ENCODE measurements around the gene TNRC6B.

The TNRC6B gene

DNA sequence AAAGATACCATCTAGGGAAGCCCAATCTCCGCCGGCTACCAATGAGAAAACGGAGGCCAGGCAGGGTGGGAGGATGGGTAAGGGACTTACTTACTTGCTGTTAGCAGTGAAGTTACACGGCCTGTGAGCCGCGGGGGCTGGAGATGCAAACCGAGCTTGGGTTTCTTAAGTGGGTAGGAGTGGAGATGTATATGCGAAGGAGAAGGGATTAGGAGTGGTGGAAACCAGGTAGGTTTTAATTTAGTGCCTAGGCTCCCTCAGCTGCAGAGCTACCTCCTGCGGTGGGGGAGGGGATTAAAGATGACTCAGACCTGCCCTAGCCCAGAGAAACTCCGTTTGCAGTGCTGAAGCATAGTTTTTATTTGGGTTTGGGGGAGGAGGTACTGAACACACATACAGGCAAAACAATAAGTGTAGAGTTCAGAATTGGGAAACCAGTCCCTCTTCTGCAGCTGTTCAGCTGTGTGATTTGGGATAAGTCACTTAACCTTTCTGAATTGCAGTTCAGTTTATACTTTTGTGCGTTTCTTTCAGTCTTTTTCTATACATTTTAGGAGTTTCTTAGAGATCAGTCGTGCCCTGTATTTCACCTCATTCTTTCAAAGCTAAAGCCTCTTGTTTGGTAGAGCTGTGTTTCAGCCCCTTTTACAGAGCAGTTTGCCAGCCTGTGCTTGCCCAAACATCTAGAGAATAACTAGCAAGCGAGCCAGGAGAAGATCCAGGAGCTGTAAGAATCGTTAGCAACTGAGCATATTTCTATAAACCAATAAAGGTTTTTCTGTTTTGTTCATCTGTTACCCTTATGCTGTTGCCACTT is 596 bp upstream of the TNRC6B start:
- TF ChIP-seq, protein P1, sequence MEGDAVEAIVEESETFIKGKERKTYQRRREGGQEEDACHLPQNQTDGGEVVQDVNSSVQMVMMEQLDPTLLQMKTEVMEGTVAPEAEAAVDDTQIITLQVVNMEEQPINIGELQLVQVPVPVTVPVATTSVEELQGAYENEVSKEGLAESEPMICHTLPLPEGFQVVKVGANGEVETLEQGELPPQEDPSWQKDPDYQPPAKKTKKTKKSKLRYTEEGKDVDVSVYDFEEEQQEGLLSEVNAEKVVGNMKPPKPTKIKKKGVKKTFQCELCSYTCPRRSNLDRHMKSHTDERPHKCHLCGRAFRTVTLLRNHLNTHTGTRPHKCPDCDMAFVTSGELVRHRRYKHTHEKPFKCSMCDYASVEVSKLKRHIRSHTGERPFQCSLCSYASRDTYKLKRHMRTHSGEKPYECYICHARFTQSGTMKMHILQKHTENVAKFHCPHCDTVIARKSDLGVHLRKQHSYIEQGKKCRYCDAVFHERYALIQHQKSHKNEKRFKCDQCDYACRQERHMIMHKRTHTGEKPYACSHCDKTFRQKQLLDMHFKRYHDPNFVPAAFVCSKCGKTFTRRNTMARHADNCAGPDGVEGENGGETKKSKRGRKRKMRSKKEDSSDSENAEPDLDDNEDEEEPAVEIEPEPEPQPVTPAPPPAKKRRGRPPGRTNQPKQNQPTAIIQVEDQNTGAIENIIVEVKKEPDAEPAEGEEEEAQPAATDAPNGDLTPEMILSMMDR (IDR thresholded peaks at IDR 0.05; ENCODE audit: control insufficient read depth, extremely low read depth, insufficient read depth), result no peak
- peak overlapping the region; percentile 73 for H3K4me3 ChIP-seq (ENCODE audit: low read depth, low read length)
- peak; percentile 51 for DNase-seq (ENCODE audit: low read depth)

DNA sequence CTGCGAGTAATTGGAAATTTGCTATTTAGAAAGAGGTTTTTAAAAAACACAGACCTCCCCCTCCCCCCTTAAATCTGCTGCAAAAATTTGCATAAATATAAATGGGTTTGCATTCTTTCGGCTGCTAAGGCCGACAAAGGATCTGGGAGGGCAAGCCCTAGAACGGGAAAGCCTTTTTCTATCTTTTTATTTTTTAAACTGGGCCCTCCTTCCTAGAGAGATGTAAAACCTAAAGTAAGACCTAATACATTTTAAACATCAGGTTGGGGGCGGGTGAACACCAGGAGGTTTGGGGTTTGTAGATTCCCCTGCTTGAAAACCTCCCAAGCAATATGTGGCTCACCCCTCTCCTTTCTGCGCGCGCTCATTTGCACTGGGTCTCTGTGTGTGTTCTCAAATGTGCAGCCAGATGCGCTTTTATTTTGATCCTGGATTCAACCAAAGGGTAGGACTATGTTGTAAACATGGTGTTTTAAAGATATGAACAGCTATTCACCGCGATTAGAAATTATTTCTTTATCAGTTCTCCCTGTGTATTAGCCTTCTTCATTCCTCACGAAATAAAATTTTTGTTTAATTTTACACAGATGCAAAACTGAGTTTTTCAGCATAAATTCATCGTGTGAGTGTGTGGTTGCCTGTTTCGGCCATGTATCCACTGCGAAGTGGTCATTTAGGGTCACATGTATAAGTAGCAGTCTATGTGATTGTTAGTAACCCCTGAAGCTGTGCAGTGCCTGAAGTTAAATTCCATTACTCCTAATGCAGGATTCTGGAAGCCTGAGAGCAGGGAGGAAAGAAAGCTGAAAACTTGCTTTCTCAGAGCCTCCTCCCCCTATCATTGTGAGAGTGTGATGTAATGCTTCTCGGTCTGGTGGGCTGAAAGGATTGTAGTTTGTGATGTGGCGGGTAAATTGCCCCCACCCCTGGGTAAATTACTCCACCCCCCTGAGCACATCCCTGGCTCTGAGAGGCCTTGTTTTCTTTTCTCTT is 988 bp downstream of the TNRC6B start:
- TF ChIP-seq, protein P1 (IDR thresholded peaks at IDR 0.05; ENCODE audit: control insufficient read depth, extremely low read depth, insufficient read depth), result no peak
- peak overlapping the region; percentile 73 for H3K4me3 ChIP-seq (ENCODE audit: low read depth, low read length)
- DNase-seq (ENCODE audit: low read depth), result no peak

DNA sequence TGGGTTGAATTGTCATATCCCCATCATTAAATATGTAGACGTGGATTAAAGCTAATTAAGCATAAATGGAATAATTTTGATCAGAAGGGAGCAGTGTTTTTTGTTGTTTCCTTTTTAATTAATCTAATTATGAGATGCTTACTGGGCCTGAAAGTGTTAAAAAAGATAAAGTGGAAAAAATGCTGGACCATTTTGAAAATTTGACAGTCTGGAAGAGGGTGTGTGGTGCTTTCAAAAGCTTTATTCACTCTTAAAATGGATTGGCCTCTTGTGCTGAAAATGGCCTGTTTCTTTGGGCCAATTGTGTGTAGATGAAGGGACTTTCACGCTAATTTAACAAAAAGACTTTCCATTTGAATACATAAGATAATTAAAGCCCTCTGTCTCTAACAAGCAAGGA is 1.8 kb downstream of the TNRC6B start:
- H3K4me3 ChIP-seq (ENCODE audit: low read depth, low read length), result peak overlapping the region; percentile 73
- no peak for DNase-seq (ENCODE audit: low read depth)
- TF ChIP-seq, protein P1 (IDR thresholded peaks at IDR 0.05; ENCODE audit: control insufficient read depth, extremely low read depth, insufficient read depth), result no peak

DNA sequence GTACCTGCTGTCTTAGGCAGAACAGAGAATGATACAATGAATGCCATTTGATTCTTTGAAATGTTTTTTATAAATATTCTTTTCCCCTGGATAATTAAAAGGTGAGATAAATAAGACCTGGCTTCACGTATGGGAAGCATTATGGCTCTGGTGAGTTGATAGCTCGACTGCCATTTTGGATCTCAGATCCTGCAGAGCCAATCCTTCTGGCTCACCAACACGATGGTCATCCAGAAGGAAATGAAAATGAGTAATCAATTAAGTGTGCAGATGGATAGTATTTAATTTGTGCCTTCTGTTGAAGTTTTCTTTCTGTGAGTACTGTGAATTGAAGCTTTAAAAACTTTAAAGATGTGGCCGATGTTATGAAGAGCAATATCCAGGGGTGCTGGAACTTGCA is 2.7 kb downstream of the TNRC6B start:
- no peak for DNase-seq (ENCODE audit: low read depth)
- TF ChIP-seq, protein P1 (IDR thresholded peaks at IDR 0.05; ENCODE audit: control insufficient read depth, extremely low read depth, insufficient read depth), result no peak
- H3K4me3 ChIP-seq (ENCODE audit: low read depth, low read length), result peak overlapping the region; percentile 30

DNA sequence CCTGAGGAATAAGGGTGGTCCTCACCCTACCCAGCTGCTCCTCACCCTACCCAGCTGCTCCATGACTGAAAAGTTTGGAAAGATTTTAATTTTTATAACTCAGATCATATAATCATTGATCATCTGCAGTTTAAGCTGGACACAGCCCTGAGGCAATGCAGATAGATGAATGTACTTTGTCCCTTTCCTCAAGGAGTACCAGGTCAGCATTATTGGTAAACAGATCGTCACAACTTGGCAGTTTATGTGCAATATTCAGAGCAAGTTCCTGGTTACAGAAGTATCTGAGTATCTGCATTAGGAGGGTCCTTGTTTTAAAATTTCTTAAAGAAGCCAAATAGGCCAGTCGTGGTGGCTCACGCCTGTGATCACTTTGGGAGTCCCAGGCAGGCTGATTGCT is 3.6 kb downstream of the TNRC6B start:
- TF ChIP-seq, protein P1 (IDR thresholded peaks at IDR 0.05; ENCODE audit: control insufficient read depth, extremely low read depth, insufficient read depth), result no peak
- no peak overlapping the region for H3K4me3 ChIP-seq (ENCODE audit: low read depth, low read length)
- DNase-seq (ENCODE audit: low read depth), result no peak

DNA sequence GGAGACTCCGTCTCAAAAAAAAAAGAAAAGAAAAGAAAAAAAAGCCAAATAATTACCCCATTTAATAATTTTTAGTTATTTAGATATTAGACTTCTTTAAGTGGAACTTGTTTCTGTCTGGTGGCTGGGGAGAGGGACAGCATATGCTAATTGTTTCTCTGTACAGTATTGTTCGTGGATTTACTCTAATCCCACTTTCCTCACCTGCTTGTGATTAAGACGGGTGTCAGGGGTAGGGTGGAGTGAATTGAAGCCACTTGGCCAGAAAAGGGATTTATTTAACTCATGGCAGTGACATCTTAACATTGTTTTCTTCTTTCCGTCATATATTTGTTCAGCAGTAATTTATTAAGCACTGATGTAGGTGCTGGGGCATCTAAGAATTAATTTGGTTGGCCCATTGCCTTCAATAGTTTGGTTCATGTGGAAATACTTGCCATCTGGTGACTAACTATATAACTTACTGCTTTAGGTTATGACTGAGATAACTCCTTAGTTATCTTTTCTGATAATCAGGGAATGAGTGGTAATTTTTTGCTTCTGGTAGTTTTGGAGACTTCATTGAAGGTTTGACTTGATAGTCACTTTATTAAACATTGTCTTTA is 4.6 kb downstream of the TNRC6B start:
- H3K4me3 ChIP-seq (ENCODE audit: low read depth, low read length), result no peak overlapping the region
- TF ChIP-seq, protein P1 (IDR thresholded peaks at IDR 0.05; ENCODE audit: control insufficient read depth, extremely low read depth, insufficient read depth), result no peak
- no peak for DNase-seq (ENCODE audit: low read depth)
